Endometrial microvascular endothelial cells (primary cell): ENCODE data around the gene PHKA2. TPM values are rescaled to one million over a fixed set of nuclear protein-coding genes. Genes with fewer than 3 reads are reported as not detected.
"Not testable (repeated sequence)": the region's sequence is repeated elsewhere in the genome, so short reads cannot be mapped to it uniquely, and the experiment has no call there.

Source experiments
- in situ Hi-C: cut with HindIII; loops from 2 replicates; pipeline ENCODE4 v1.10.0; 2017; ENCODE audit warnings: low sequenced_read_pairs, low pct_unique_long_range_greater_than_20kb; ENCODE audit errors: inconsistent ontology term
- total RNA-seq: library from RNA; depleted of rRNA; stranded (reverse); fragments of >200 nt; gene quantifications from one replicate; pipeline ENCODE4 v1.2.3, GENCODE V29; 2015; ENCODE audit errors: inconsistent ontology term

PHKA2 gene
- total RNA-seq, 1 donor from 2014 or later, result 20.4 TPM

DNA sequence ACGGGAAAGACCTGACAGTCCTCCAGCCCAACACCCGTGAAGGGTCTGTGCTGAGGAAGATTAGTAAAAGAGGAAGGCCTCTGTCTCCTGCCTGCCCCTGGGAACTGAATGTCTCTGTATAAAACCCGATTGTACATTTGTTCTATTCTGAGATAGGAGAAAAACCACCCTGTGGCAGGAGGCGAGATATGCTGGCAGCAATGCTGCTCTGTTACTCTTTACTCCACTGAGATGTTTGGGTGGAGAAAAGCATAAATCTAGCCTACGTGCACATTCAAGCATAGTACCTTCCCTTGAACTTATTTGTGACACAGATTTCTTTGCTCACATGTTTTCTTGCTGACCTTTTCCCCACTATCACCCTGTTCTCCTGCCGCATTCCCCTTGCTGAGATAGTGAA lies 3.7 kb downstream of the PHKA2 start:
- in situ Hi-C loops, result not testable (repeated sequence)

DNA sequence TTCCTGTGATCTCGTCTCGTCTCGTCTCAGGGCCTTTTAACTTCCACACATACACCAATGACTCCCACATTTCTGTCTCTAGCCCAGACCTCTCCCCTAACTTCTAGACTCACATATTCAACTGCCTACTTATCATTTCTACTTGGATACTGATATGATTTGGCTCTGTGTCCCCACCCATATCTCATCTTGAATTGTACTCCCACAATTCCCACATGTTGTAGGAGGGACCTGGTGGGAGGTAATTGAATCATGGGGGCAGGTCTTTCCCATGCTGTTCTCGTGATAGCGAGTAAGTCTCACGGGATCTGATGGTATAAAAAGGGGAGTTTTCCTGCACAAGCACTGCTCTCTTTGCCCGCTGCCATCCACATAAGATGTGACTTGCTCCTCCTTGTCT lies 8.9 kb downstream of the PHKA2 start:
- in situ Hi-C loops, result no loop called here

DNA sequence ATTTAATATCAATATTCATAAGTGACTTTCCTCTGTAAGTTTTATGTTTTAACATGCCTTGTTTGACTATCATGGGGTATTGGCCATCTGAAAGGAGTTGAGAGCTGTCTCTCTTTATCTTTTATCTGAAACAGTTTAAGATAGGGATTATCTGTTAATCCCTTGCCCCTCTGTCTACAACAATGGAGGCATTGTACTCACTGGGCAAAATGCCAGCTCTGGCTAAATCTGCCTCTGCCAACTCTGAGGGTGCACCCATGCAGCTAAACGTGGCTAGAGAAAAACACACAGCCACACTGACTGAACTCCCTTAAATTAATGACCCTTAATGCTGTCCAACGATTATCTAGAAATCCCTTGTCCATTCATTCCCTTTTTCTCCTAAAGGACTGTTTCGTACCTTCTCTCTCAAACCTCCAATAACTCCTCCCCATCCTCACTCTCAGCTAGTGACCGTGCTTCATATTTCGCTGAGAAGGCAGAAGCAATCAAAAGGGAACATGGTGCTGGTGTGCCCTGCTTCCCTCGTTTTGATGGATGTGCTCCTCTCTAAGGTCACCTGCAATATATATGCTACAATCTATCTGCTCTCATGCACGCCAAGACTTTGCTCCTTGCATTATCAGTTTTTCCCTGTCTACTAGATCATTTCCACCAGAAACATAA lies 10.3 kb downstream of the PHKA2 start:
- in situ Hi-C loops, result no loop called here

DNA sequence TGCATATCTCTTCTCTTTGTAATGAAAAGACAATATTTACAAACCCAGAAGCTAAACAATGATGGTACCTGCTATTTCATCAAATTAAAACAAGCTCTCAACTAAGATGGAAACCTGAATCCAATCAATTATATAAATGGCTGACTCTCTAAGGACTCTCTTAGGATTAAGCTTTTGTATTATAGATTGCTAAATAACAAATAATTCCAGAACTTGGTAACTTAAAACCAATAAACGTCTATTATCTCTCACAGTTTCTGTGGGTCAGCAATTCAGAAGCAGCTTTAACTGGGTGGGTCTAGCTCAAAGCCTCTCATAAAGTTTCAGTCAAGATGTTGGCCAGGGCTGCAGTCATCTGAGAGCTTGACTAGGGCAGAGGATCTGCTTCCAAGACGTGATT lies 12.4 kb downstream of the PHKA2 start:
- in situ Hi-C loops, result no loop called here

DNA sequence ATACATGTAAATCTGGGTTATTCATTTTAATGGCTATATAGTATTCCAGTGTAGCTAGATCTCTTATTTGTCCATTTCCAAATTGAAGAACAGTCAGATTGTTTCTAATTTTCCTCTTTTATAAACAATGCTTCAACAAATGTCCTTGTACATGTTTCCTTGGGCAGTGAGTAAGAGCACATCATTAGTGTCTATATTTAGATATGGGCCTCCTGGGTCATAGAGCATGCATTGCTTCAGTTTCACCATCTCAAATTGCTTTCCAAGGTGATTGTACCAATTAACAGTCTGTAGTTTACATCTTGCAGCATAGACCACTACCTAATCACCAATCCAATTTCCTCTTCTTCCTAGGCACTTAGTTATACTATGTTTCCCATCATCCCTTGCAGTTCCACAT lies 13.4 kb downstream of the PHKA2 start:
- in situ Hi-C loops, result no loop called here

DNA sequence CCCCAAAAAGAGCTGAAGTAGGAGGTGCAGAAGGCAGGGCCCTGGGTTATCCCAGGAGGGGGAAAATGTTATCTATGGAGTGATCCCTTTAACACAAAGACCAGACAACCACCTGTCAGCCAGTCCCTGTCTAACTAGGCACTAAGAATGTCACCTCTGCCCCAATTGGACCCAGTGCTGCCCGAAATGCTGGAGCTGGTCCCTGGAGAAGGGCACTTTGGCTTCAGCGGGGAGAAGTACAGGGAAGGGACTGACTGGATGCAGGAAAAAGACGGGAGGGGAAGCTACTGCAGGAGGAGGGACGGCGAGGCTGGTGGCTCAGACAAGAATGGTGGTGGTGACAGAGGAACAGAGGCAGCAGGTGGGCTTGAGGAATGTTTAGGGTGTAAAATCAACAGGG lies 17.3 kb downstream of the PHKA2 start:
- in situ Hi-C loops, result no loop called here

DNA sequence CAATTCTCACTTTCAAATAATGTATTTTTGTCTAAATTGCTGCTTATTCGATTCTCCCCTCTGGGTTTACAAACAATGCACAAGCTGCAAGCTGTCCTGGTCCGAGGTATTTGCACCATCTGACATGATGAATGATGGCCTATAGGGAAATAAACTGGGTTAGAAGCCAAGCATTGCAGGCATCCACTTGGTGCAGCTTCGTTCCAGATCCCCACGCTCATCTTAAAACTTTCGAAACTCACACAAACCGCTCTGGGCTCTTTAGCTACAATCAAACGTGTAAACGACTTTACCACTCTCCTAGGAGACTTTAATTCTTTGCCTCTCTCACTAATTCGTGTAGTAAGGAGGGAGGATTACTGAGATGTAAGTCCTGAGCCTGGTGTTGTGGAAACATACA lies 19.0 kb downstream of the PHKA2 start:
- in situ Hi-C loops, result no loop called here

DNA sequence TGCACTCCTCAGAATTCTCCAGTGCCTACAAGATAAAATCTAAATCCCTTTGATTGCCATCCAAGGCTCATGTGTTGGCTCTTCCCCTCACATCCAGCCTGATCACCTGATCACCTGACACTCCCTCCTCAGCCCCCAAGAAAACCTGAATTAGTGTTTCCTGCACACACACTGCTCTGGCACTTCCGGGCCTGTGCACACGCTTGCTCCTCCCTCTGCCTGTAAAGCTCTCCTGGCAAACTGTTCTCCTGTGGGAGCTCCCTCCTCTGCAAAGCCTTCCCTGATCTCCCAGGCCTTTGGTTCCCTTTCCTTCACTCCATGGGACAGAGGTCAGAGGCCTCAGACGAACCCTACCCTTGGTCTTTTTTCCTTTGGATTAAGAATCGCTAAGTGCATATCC lies 19.9 kb downstream of the PHKA2 start:
- in situ Hi-C loops, result no loop called here

DNA sequence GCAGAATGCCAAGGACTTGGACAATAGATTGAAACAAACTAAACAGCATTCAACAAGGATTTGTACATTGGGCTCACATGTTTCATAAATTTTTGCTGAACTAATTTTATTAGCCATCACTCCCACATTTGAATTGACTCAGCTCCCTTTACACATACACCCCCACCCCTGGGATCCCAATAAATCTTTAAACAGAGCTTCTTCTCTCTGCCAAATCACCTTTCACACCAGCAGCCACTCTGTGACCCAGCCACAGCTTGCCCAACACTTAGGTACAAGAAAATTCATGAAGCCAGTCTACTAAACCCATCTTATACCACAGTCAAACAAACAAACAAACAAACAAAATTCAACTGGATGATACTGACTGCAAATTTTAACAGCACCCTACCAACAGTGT lies 21.6 kb downstream of the PHKA2 start:
- in situ Hi-C loops, result no loop called here

DNA sequence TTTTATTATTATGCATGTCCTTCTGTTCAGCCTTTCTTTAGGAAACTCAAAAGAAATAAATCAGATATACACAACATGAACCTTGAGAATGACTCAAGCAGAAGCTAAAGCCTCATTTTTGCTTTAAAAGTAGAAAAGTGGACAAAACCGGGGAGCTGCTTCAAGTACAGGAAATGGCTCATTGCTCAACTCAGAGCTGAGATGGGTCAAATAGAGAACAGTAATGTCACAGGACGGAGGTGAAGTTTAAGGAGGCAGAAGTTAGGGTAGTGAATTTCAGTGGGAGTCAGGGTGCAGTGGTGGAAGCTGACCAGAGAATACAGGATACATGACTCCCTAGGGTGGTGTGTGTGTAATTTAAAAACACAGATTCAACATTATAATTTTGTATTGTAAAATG lies 22.2 kb downstream of the PHKA2 start:
- in situ Hi-C loops, result no loop called here

DNA sequence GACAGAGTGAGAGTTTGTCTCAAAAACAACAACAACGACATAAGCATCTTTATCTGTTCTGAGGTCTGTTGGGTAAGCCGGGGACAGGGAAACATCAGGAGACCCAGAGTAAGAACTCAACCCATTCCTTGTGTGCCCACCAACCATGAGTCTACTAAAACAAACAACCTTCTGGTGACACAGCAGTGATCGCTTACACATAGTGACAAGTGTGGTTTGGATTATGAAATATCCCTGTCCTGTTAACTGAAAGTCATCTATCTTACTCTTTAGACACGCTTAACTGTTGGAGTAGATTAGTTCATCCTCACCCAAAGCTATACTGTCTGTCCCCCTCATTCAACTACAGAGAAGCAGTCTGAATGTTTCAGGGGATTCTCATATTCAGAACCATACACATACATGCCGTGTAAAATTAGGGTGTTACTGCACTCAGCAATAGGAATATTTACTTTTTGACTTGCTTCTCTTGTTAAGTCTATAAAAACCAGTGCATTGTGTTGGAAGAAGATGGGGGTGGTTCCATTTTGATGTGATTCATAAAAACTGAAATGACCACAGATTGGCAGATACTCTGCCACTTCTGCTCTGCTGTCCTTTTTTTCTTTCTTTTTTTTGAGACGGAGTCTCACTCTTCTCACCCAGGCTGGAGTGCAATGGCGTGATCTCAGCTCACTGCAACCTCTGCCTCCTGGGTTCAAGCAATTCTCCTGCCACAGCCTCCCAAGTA lies 27.4 kb downstream of the PHKA2 start:
- in situ Hi-C loops, result no loop called here

DNA sequence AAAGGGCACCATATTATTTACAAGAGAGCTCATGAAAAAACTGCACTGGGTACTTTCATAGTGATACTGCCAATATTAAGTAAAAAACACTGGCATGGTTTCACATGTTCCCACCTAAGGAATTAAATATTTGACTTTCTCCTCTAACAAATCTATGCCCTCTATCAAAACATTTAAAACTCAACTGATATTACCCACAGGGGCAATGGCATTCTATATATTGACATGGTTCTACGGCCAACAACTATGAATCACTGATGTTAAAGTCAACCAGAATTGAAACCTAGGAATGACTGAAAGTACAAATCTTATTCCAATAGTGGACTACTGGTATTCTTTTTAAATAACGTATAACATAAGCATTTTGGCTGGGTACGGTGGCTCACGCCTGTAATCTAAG lies 28.2 kb downstream of the PHKA2 start:
- in situ Hi-C loops, result no loop called here

DNA sequence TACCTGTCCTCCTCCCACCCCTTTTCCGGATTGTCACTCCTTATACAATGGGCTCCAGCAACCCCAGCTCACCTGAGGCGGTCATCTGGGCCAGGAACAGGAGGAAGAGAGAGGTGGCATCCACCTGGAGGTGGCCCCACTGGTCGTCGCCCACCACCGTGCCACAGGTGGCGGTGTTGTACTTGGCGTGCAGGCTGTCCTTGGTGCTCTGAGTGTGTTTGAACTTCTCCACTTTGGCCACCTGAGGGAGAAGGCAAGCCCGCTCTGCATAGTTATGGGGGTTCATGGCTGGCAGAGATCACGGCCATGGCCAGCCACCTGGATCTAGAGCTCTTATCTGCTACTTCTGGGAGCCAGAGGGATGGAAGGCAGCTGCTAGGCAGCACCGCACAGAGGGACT lies 32.9 kb downstream of the PHKA2 start:
- in situ Hi-C loops, result no loop called here

DNA sequence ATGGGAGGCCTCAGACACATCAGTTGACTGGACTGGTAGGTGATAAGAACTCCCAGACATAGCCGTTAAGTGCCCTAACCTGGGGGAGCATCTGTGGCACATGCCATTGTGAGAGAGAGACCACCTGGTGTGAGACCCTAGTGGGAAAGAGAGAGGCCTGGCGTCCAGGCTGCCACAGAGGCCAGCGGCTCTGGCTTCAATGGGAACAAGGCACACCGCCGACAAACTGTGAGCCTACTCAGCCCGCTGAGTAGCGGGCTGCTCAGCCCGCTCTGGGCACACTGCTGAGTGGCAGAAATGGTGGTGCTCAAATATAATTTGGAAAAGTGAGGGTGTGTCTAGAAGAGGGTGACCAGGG lies 34.0 kb downstream of the PHKA2 start:
- in situ Hi-C loops, result no loop called here

DNA sequence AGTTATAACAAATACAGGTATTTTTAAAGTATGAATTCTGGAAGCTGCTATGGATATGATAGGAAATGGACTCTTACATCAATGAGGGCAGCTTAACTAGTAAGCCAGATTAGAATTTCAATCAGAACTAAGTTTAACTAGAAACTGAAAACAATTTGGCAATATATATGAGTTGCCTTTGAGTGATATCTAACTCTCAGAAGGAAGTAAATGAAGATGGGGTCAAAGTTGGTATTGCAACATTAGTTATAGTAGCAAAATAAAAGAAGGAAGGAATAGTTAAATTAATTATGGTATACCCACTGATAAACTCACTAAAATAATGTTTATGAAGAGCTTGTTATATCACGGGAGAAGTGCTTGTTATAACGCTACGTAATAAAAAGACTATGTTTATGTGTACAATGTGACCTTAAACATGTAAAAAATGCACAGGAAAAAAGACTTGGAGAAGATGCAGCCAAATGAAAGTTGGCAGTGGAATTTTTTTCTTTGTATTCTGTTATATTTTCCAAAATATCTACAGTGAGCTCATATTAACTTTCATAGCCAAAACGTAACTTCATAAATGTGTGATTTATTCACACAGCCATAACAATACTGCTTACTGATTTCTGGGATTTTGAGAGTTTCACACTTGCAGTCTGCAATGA lies 34.5 kb downstream of the PHKA2 start:
- in situ Hi-C loops, result no loop called here

DNA sequence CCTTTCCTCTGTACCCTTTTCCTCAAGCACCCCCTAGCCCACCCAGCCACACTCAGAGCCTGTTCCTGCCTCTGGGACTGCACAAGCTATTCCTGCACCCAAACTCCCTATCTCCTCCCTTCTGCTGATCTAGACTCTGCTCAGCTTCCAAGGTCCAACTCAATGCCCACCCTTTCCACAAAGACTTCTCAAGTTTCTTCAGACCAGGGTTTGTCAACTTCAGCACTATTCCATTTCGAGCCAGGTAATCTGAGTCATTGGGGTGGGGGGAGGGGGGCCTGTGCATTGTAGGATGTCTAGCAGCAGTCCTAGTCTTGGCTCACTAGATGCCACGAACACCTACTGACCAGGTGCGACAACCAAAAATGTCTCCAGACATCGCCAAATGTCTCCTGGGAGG lies 37.3 kb downstream of the PHKA2 start:
- in situ Hi-C loops, result no loop called here

DNA sequence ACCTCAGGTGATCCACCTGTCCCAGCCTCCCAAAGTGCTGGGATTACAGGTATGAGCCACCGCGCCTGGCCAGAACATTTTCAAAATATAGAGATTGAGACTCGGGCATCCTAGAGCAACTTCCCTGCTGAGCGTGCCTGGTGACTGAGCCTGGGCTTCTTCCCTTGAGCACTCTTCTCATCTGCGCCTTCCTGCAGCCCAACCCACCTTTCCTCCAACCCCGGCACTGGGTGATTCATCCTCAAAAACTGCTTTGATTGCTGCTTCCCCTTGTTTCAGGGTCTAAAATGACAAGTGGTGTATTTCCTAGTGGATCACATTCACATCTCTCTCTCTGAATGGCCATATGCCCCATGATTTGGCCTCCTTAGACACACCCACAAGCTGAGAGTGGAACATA lies 37.8 kb downstream of the PHKA2 start:
- in situ Hi-C loops, result no loop called here

DNA sequence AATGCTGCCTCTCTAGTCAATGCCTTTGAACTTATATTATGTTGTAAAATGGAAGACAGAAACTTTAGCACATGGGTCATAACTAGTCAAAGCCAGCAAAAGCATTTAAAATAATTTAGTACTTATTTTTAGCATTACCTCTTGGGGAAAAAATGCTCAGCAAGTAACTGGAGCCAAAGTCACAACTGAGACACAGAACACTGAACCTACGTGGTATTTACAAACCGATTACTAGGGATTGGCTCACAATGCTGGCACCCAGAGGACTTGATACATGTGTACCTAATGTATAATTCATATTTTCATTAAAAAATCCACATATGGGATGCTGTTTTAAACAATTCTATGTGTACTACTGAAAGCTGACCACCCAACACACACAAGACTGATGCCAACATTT lies 38.4 kb downstream of the PHKA2 start:
- in situ Hi-C loops, result no loop called here

DNA sequence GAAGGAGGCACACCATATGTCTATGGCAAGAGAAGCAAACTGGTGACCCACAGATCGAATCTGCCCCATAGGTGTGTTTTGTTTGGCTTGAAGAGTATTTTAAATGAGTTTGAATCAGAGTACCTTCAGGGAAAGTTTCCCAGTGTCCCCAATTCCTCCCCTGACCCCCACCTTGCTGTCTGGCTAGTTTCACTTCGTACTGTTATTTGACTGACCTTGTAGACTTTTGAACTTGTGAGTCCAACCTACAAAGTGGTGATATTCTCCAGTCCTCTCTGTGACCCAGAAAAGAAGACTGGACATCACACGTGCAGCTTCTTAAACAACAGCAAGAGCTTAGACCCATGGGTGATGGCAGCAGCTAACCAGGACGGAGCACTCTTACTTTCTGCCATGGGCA lies 39.4 kb downstream of the PHKA2 start:
- in situ Hi-C loops, result no loop called here

DNA sequence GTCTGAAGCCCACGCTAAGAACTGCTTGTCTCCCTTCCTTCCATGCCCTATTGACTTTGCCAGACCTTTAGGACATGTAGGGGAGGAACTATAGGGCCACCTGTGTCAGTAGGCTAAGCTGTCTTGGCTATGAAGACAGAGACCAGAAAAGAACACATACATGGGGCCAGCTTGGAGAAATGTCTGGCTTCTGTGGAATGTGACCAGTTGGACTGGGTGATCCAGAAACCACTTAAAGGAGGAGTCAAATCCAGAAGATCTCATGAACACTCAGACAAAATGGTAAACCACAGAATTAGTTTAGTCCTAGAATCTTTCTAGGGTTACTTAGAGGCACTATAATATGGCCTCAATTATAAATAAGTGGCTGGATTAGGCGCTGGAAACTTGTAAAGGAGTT lies 42.0 kb downstream of the PHKA2 start:
- in situ Hi-C loops, result no loop called here
